ENCODE measurements around the gene SYNE1.

SYNE1 gene

GRCh38 chr6:152596726-152597125 lies 40.4 kb downstream of the SYNE1 start:
- Histone ChIP-seq H3K36me3 (ENCODE audit: insufficient read depth, insufficient read length, low read length) (no peaks in the 10 kb centered on the region), H3K4me1 (ENCODE audit: insufficient read depth, insufficient read length) (no peaks in the 10 kb centered on the region), H3K9me3 (ENCODE audit: insufficient read depth, low read length) (no peaks in the 10 kb centered on the region), H3K27me3 (ENCODE audit: insufficient read depth, insufficient read length) (no peaks in the 10 kb centered on the region), H3K9ac (ENCODE audit: insufficient read length, low read depth) (no peak overlapping the region), H3K4me3 (ENCODE audit: insufficient read length, low read depth) (no peak overlapping the region)
- no peak for DNase-seq (ENCODE audit: low read depth, low spot score)
- no peak for TF ChIP-seq ZNF274 (IDR thresholded peaks at IDR 0.05; ENCODE audit: low read depth, low read length)
- no peak for TF ChIP-seq YY1 (IDR thresholded peaks at IDR 0.05; ENCODE audit: insufficient read depth, insufficient read length)
- TF ChIP-seq SUZ12 (IDR thresholded peaks at IDR 0.05; ENCODE audit: extremely low read depth, insufficient read depth, insufficient read length) = no peak

GRCh38 chr6:152595499-152595898 lies 41.7 kb downstream of the SYNE1 start:
- H3K27me3 ChIP-seq (ENCODE audit: insufficient read depth, insufficient read length) = no peaks in the 10 kb centered on the region
- H3K9me3 ChIP-seq (ENCODE audit: insufficient read depth, low read length) = no peaks in the 10 kb centered on the region
- no peak overlapping the region for H3K4me3 ChIP-seq (ENCODE audit: insufficient read length, low read depth)
- no peaks in the 10 kb centered on the region for H3K4me1 ChIP-seq (ENCODE audit: insufficient read depth, insufficient read length)
- no peak overlapping the region for H3K9ac ChIP-seq (ENCODE audit: insufficient read length, low read depth)
- H3K36me3 ChIP-seq (ENCODE audit: insufficient read depth, insufficient read length, low read length) = no peaks in the 10 kb centered on the region
- DNase-seq (ENCODE audit: low read depth, low spot score) = no peak
- TF ChIP-seq SUZ12 (IDR thresholded peaks at IDR 0.05; ENCODE audit: extremely low read depth, insufficient read depth, insufficient read length) (no peak), ZNF274 (IDR thresholded peaks at IDR 0.05; ENCODE audit: low read depth, low read length) (no peak), YY1 (IDR thresholded peaks at IDR 0.05; ENCODE audit: insufficient read depth, insufficient read length) (no peak)

- Histone ChIP-seq H3K4me3 (ENCODE audit: insufficient read length, low read depth) (no peak overlapping the region), H3K4me1 (ENCODE audit: insufficient read depth, insufficient read length) (no peaks in the 10 kb centered on the region), H3K9ac (ENCODE audit: insufficient read length, low read depth) (no peak overlapping the region), H3K9me3 (ENCODE audit: insufficient read depth, low read length) (no peaks in the 10 kb centered on the region), H3K27me3 (ENCODE audit: insufficient read depth, insufficient read length) (no peaks in the 10 kb centered on the region), H3K36me3 (ENCODE audit: insufficient read depth, insufficient read length, low read length) (no peaks in the 10 kb centered on the region)
- TF ChIP-seq YY1 (IDR thresholded peaks at IDR 0.05; ENCODE audit: insufficient read depth, insufficient read length) (no peak), SUZ12 (IDR thresholded peaks at IDR 0.05; ENCODE audit: extremely low read depth, insufficient read depth, insufficient read length) (no peak), ZNF274 (IDR thresholded peaks at IDR 0.05; ENCODE audit: low read depth, low read length) (no peak)
- DNase-seq (ENCODE audit: low read depth, low spot score) = no peak
Observed at GRCh38 chr6:152594701-152595100, 42.5 kb downstream of the SYNE1 start.

- Histone ChIP-seq H3K36me3 (ENCODE audit: insufficient read depth, insufficient read length, low read length) (no peaks in the 10 kb centered on the region), H3K4me3 (ENCODE audit: insufficient read length, low read depth) (no peak overlapping the region), H3K9ac (ENCODE audit: insufficient read length, low read depth) (no peak overlapping the region), H3K4me1 (ENCODE audit: insufficient read depth, insufficient read length) (no peaks in the 10 kb centered on the region), H3K9me3 (ENCODE audit: insufficient read depth, low read length) (no peaks in the 10 kb centered on the region), H3K27me3 (ENCODE audit: insufficient read depth, insufficient read length) (no peaks in the 10 kb centered on the region)
- no peak for DNase-seq (ENCODE audit: low read depth, low spot score)
- TF ChIP-seq SUZ12 (IDR thresholded peaks at IDR 0.05; ENCODE audit: extremely low read depth, insufficient read depth, insufficient read length) (no peak), YY1 (IDR thresholded peaks at IDR 0.05; ENCODE audit: insufficient read depth, insufficient read length) (no peak), ZNF274 (IDR thresholded peaks at IDR 0.05; ENCODE audit: low read depth, low read length) (no peak)
Observed at GRCh38 chr6:152588456-152588855, 48.7 kb downstream of the SYNE1 start.

GRCh38 chr6:152587473-152587872 lies 49.7 kb downstream of the SYNE1 start:
- no peak for DNase-seq (ENCODE audit: low read depth, low spot score)
- no peak overlapping the region for H3K9ac ChIP-seq (ENCODE audit: insufficient read length, low read depth)
- TF ChIP-seq SUZ12 (IDR thresholded peaks at IDR 0.05; ENCODE audit: extremely low read depth, insufficient read depth, insufficient read length) (no peak), YY1 (IDR thresholded peaks at IDR 0.05; ENCODE audit: insufficient read depth, insufficient read length) (no peak), ZNF274 (IDR thresholded peaks at IDR 0.05; ENCODE audit: low read depth, low read length) (no peak)
- no peaks in the 10 kb centered on the region for H3K4me1 ChIP-seq (ENCODE audit: insufficient read depth, insufficient read length)
- H3K4me3 ChIP-seq (ENCODE audit: insufficient read length, low read depth) = no peak overlapping the region
- H3K9me3 ChIP-seq (ENCODE audit: insufficient read depth, low read length) = no peaks in the 10 kb centered on the region
- H3K36me3 ChIP-seq (ENCODE audit: insufficient read depth, insufficient read length, low read length) = no peaks in the 10 kb centered on the region
- no peaks in the 10 kb centered on the region for H3K27me3 ChIP-seq (ENCODE audit: insufficient read depth, insufficient read length)

- Histone ChIP-seq H3K9me3 (ENCODE audit: insufficient read depth, low read length) (no peaks in the 10 kb centered on the region), H3K4me1 (ENCODE audit: insufficient read depth, insufficient read length) (no peaks in the 10 kb centered on the region), H3K36me3 (ENCODE audit: insufficient read depth, insufficient read length, low read length) (no peaks in the 10 kb centered on the region), H3K9ac (ENCODE audit: insufficient read length, low read depth) (no peak overlapping the region), H3K4me3 (ENCODE audit: insufficient read length, low read depth) (no peak overlapping the region), H3K27me3 (ENCODE audit: insufficient read depth, insufficient read length) (no peaks in the 10 kb centered on the region)
- TF ChIP-seq SUZ12 (IDR thresholded peaks at IDR 0.05; ENCODE audit: extremely low read depth, insufficient read depth, insufficient read length) = no peak
- TF ChIP-seq ZNF274 (IDR thresholded peaks at IDR 0.05; ENCODE audit: low read depth, low read length) = no peak
- TF ChIP-seq YY1 (IDR thresholded peaks at IDR 0.05; ENCODE audit: insufficient read depth, insufficient read length) = no peak
- no peak for DNase-seq (ENCODE audit: low read depth, low spot score)
Observed at GRCh38 chr6:152585236-152585635, 51.9 kb downstream of the SYNE1 start.

- H3K9ac ChIP-seq (ENCODE audit: insufficient read length, low read depth) = no peak overlapping the region
- no peaks in the 10 kb centered on the region for H3K4me1 ChIP-seq (ENCODE audit: insufficient read depth, insufficient read length)
- no peak overlapping the region for H3K4me3 ChIP-seq (ENCODE audit: insufficient read length, low read depth)
- H3K27me3 ChIP-seq (ENCODE audit: insufficient read depth, insufficient read length) = no peaks in the 10 kb centered on the region
- H3K36me3 ChIP-seq (ENCODE audit: insufficient read depth, insufficient read length, low read length) = no peaks in the 10 kb centered on the region
- DNase-seq (ENCODE audit: low read depth, low spot score) = no peak
- TF ChIP-seq YY1 (IDR thresholded peaks at IDR 0.05; ENCODE audit: insufficient read depth, insufficient read length) (no peak), ZNF274 (IDR thresholded peaks at IDR 0.05; ENCODE audit: low read depth, low read length) (no peak), SUZ12 (IDR thresholded peaks at IDR 0.05; ENCODE audit: extremely low read depth, insufficient read depth, insufficient read length) (no peak)
- no peaks in the 10 kb centered on the region for H3K9me3 ChIP-seq (ENCODE audit: insufficient read depth, low read length)
Observed at GRCh38 chr6:152583888-152584287, 53.3 kb downstream of the SYNE1 start.
